Right forelimb (tissue), 1 donor: ENCODE data around the gene OSGEPL1.
"Not testable (repeated sequence)": the region's sequence is repeated elsewhere in the genome, so short reads cannot be mapped to it uniquely, and the experiment has no call there.

Experiments used
- DNase-seq: peaks from one replicate; pipeline ENCODE4 v3.0.0-alpha.2; 2018

OSGEPL1 gene

GRCh38 chr2:189762551-189763298 is at the start of gene OSGEPL1:
Gene OSGEPL1 (minus strand): TSS chr2:189762792. CDS start chr2:189761640, 1,152 bp downstream.
- DNase-seq, result peak; percentile 95

GRCh38 chr2:189803431-189803830 is 40.8 kb upstream of the OSGEPL1 start:
- DNase-seq, result no peak

DNA sequence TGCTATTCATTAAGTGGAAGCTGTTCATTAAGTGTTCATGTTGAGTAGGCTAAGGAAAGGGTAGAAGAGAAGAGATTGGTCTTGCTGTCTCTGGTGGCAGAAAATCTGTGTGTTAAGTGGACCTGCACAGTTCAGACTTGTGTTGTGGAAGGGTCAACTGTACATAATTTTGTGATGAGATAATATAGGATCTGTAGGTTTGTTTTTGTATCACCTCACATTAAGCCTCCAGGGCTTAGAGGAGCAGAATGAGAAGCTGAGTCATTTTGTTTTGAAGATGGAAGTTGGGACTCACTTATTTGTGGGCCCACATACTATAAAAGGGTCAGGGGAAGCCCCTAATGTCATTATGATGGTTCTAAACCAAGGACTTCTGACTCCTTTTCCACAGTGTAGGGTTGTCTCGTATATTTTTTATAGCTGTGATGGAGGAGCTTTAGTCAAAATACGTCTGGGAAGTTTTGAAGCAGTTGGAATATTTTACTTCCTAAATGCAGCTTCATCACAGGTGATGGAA is 39.9 kb upstream of the OSGEPL1 start:
- DNase-seq, result no peak

GRCh38 chr2:189799531-189799930 is 36.9 kb upstream of the OSGEPL1 start:
- DNase-seq, result no peak

- DNase-seq, result no peak
Observed at GRCh38 chr2:189799030-189799331, 36.4 kb upstream of the OSGEPL1 start.

- no peak for DNase-seq
Observed at GRCh38 chr2:189798312-189799029, 35.9 kb upstream of the OSGEPL1 start.

GRCh38 chr2:189797902-189798301 is 35.3 kb upstream of the OSGEPL1 start:
- DNase-seq, result no peak

GRCh38 chr2:189794310-189794709 is 31.7 kb upstream of the OSGEPL1 start:
- DNase-seq, result no peak

DNA sequence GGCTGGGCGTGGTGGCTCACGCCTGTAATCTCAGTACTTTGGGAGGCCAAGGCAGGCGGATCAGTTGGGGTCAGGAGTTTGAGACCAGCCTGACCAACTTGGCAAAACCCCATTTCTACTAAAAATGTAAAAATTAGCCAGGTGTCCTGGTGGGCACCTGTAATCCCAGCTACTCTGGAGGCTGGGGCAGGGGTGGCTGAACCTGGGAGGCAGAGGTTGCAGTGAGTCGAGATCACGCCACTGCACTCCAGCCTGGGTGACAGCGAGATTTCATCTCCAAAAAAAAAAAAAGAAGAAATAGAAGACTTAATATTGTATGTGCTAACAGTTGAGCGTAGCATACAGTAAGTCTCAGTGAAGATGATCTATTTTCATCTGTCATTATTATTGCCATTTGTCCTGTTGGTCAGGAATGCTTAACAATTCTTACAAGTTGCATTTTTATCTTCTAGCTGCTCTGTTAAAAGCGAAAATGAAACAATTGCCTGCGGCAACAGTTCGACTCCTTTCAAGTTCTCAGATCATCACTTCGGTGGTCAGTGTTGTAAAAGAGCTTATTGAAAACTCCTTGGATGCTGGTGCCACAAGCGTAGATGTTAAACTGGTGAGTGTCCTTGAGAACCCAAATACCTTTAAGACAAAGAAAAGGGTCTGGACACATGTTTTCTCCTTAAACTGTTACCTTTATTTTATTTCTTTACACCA is 28.9 kb upstream of the OSGEPL1 start:
- DNase-seq, result no peak

DNA sequence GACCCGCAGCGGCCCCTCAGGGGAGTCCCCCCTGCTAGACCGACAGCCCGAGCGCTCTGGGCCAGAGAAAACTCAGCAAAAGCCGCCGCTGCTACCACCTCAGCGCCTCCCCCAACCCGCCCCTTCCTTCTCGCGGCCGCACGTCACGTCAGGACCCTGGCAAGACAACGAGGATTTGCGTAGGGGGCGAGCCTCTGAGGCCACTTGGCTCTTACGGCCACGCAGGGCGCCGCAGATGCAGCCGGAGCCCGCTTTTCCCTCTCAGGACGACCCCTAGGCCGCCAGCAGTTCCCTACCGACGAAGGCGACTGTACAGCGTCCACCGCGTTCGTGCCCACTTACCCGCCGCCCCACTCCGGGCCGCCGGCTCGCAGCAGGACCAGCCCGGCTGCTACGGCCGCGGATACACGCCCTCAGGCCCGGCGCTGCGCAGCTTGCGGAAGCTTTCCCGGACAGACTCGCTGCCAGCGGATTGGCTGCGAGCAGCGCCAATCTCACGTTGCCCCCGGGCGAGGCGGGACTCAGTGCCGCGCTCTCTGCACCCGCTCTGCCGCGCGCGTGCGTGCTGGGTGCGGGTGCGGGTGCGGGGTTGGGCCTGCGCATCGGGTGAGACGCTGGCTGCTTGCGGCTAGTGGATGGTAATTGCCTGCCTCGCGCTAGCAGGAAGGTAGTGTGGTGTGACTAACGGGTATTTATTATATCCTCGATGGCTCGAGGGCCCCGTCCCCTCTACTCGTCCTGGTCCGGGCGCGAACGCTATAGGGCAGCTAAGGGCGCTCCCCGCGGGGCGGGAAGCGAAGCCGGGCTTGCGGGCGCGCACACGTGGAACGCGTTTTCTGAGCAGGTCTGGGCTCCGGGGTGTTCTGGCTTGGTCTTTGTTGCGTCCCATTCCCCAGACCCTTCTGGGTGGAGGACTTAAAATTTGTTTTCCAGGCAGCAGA is 21.6 kb upstream of the OSGEPL1 start, which contains the start of the genes ORMDL1 and PMS1:
Gene ORMDL1, minus strand, starts transcription at position 413 of the 941 bp plus-strand sequence. CDS start 1,744 bp downstream, outside the sequence.
Gene PMS1, plus strand, starts transcription at position 524 of the 941 bp plus-strand sequence. CDS start 7,360 bp downstream, outside the sequence.
- peak; percentile 98 for DNase-seq

DNA sequence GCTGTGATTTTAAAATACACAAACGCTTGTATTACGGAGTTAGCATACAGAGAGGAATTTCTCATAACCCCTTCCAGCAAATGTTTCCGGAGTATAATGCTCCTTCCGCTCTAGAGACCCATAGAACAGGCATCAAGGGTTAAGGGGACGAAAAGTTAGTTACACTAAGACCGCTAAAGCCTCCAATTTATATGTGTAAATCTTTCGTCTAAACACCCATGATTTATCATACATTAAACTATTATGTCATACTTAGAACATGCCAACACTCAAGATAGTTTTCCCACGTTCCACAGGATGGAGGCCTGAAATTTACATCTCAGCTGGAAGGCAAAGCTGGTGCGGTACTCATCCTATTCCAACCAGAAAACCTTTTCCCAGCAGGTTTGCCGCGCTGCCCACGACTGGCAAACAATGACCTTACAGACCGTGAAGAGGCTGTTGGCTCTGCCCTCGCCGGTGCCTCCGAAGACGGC is 20.9 kb upstream of the OSGEPL1 start:
- no peak for DNase-seq

- DNase-seq, result no peak
Observed at GRCh38 chr2:189782221-189782671, 19.7 kb upstream of the OSGEPL1 start.

DNA sequence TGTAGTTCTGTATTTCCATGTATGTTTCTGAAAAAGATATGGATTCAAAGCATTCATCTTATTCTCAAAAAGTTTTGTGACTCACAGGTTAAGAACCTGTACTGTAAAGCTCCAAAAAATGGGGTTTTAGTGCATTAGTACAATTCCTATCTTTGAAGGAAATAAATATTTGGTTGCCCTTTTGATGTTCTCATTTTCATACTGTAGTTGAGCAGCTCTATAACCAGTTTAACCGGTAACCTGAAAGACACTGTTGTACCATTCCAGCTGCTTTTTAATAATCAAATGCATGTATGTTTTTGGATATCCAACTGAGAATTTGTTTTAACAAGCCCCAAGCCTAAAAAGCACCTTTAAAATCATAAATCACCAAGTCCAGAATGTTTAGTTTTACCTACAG is 9.6 kb upstream of the OSGEPL1 start:
- DNase-seq, result no peak

DNA sequence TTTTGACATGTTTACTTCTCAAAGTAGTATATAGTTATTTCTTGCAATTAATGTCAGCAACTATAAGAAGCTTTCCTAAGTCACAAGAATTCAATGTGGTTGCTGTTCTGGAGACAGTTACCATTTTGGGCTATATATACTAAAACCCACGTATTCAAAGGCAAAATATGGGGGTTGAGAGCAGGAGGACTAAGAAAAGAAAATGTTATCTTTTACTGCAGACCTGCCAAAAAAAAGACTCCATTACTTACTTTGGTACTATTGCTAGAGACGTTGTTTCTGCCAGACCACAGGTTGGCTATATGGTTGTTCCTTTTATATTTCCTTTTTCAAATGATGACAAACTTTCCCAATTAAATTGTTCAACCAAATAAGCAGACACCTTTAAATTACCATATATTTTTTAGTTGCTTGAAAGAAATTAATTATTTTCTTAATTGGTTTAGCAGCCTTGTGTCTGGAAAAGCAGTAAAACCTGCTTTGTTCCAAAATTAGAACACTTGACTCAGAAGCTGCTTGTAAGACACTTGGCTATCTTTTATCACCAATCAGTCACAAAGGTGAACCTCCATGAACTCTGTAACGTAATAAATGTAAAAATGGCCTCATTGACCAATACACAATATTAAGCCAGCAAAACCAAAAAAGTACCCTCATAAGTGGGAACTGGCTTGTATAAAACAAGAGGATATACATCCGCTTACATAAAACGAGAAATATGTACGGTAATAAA is 8.2 kb upstream of the OSGEPL1 start:
- DNase-seq, result no peak

GRCh38 chr2:189763908-189764661 is 1.5 kb upstream of the OSGEPL1 start:
- DNase-seq, result no peak

DNA sequence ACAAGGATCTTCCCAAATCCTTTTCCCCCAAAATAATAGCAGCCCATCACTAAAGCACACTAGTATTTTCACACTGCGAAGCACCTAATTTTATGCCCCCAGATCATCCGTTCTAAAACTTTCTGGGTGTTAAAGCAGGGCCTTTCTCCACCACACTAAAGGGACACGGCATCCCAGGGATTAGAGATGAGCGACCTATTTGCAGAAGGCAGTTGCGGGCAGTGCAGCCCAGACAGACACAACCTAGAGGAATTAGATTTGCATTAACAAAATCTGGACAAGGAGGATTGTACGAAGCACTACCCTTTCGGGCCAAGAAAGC is 402 bp downstream of the OSGEPL1 start:
- no peak for DNase-seq

DNA sequence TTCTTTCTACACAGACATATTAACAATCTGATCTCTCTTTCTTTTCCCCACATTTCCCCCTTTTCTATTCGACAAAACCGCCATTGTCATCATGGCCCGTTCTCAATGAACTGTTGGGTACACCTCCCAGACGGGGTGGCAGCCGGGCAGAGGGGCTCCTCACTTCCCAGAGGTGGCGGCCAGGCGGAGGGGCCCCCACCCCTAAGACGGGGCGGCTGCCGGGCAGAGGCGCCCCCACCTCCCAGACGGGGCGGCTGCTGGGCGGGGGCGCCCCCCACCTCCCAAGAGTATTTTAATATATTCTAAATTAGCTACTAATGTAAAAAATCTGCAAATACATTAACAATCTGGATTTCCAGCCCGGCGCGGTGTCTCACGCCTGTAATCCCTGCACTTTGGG is 2.4 kb downstream of the OSGEPL1 start:
- DNase-seq, result not testable (repeated sequence)

DNA sequence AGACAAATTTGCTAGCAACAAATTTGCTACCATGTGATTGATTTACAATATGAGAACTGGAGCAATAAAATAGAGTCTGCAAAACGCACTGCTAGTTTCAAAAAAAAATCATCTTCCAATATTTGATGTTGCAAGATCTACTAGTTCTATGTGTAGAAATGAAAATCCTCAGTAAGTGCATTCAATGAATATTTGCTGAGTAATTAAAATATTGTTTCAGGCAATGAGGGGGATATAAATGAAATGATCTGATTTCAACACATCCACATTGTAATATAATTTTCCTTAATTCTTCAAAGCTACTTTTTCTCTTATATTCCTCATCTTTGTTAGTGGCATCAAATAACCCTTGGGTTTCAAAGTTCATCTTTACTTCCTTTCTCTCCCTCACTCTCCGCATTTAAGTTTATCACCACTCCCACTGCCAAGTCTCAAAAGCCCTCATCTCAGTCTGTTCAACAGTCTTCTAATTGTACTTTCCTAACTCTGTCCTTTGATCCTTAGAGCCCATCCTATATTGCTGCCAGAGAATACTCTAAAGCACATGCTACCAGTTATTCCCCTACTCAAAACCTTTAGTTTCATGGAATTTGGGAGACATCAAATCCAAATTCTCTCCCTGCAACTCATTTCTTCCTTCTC is 6.2 kb downstream of the OSGEPL1 start:
- no peak for DNase-seq

DNA sequence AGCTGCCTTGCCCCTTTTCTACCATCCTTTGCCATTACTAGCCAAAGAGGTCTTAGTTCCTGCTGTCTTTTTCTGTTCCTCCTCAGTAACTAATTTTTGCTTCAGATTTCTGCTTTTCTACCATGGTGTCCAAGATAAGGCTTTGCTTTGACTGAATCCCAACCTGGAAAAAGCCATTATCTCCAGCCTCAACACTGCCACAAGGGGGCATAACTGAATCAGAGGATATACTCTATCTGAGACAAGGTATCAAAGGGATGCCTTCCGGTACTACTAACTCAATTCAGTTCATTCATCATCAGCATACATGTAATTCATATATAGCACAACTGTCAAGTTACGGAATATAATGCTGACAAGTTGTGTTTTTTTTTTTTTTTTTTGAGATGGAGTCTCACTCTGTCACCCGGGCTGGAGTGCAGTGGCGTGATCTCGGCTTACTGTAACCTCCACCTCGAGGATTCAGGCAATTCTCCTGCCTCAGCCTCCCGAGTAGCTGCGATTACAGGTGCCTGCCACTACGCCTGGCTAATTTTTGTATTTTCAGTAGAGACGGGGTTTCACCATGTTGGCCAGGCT is 11.4 kb downstream of the OSGEPL1 start:
- no peak for DNase-seq

DNA sequence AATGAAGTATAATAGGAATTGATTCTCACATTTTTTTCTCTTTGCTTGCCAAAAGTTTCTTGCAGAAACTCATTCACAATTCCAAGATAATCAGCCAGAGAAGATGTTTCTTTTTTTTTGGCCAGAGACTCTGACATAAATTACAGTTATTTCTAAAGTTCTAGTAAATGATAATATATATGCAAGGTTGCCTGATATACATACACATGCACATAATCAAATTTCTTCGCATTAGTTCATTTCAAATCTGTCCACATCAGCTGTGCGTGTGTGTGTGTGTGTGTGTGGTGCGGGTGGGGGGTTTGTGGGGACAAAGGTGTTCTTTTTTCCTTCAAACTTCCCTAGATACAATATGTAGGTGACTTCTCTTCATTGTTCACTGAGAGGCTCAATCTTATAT is 33.2 kb downstream of the OSGEPL1 start:
- no peak for DNase-seq
